Gastroesophageal sphincter (tissue), 4 donors: ENCODE measurements around the gene CMYA5. TPM values are rescaled to one million over a fixed set of nuclear protein-coding genes. Genes with fewer than 3 reads are reported as not detected.
"Not testable (repeated sequence)": the region's sequence is repeated elsewhere in the genome, so short reads cannot be mapped to it uniquely, and the experiment has no call there.

ENCODE experiments used
- ATAC-seq: fragments of 150-250 bp; one replicate; pipeline ENCODE4 v1.9.1; 2016; ENCODE audit warnings: mild to moderate bottlenecking, moderate library complexity
- H3K27ac ChIP-seq, 4 donors: fragments of 200-600 bp; sonication (generic) in 3 of 4; 1 replicate in 3 of 4; 2 replicates in 1 of 4; pipeline ENCODE4 v1.5.1; 2016 to 2019
- H3K27me3 ChIP-seq: fragments of 200-600 bp; sonication (generic); one replicate; pipeline ENCODE4 v1.5.1; 2019
- H3K36me3 ChIP-seq, 2 donors: fragments of 200-600 bp; sonication (generic); one replicate each; pipeline ENCODE4 v1.5.1; 2019; ENCODE audit warnings: control low read depth in 1 of 2
- H3K4me1 ChIP-seq, 3 donors: fragments of 200-600 bp; sonication (generic); 1 replicate in 2 of 3; 2 replicates in 1 of 3; pipeline ENCODE4 v1.5.1; 2016 to 2019; ENCODE audit warnings: control low read depth in 2 of 3
- H3K4me3 ChIP-seq, 2 donors: fragments of 200-600 bp; sonication (generic); one replicate each; pipeline ENCODE4 v1.5.1; 2019; ENCODE audit warnings: mild to moderate bottlenecking in 1 of 2, moderate library complexity in 1 of 2
- H3K9me3 ChIP-seq, 3 donors: fragments of 200-600 bp; sonication (generic); one replicate each; pipeline ENCODE4 v1.5.1; 2017 to 2019; ENCODE audit warnings: control low read depth in 2 of 3
- EP300 ChIP-seq: sonication (generic); formaldehyde crosslinking; IDR thresholded peaks from one replicate; pipeline ENCODE4 v1.6.1; 2017; ENCODE audit warnings: antibody characterized with exemption, mild to moderate bottlenecking
- POLR2A ChIP-seq, 2 donors: fragments of 450-650 bp; IDR thresholded peaks; one replicate each; pipeline ENCODE4 v1.6.1; 2017; ENCODE audit warnings: antibody characterized with exemption in 2 of 2, mild to moderate bottlenecking in 2 of 2, moderate library complexity in 1 of 2
- POLR2AphosphoS5 ChIP-seq: sonication (generic); formaldehyde crosslinking; IDR thresholded peaks from one replicate; pipeline ENCODE4 v1.6.1; 2017; ENCODE audit warnings: antibody characterized with exemption
- WGBS, 2 donors: methylation state at CpG; one replicate each; pipeline ENCODE4 v1.1.5; 2018; ENCODE audit warnings: low coverage in 1 of 2; 5-methylcytosine and 5-hydroxymethylcytosine counted together
- total RNA-seq, 4 donors: library from RNA; depleted of rRNA; stranded (reverse); fragments of >200 nt; gene quantifications; one replicate each; pipeline ENCODE4 v1.1.0, GENCODE V29; 2016
- TF ChIP-seq, protein P1 (sequence below), 4 experiments: fragments of 200-600 bp in 2 of 4; fragments of 450-650 bp in 2 of 4; sonication (generic) in 1 of 4; IDR thresholded peaks; one replicate each; pipeline ENCODE4 v1.5.1; 2017 to 2019; ENCODE audit warnings: antibody characterized with exemption in 4 of 4, mild to moderate bottlenecking in 2 of 4, moderate library complexity in 2 of 4

The CMYA5 gene
- total RNA-seq, 4 donors from 2014 or later: 3.2 to 11.3 (median 7.9) TPM

DNA sequence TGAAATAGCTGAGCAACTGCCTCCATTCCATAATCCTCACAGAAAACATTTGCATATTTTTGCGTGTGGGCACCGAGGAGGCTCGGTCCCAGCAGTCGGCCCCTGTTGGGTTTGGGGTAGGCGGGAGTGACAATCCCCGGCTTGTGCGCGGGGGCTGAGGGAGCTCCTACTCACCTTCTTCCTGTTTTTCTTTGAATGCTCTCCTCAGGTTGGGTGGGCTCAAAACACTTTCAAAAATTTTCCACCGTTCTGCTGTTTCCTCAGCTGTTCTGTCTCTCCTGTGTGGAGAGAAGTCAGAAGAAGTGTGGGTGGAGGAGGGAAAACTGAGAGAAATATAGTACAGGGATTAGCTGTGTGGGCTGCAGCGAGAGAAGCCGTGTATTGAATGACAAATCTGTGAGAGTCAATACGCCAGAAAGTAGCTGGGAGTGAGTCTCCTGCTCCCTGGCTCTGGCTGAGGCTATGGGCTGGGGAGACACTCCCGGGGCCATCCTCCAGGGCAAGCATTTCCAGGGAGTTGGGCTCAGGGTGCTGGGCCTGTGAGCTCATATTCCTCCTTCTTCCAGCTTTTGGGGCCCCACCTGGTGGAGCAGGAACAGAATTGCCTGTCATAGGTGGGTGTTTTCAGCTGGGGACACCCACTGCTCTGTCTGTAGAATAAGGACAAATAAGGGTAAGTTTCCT, 84.7 kb downstream of the CMYA5 start:
- H3K27me3 ChIP-seq: no peaks in the 10 kb centered on the region
- WGBS, 2 donors: 51 to 79% methylated on average over 3 to 7 of the region's 13 CpGs
- TF ChIP-seq, protein P1, sequence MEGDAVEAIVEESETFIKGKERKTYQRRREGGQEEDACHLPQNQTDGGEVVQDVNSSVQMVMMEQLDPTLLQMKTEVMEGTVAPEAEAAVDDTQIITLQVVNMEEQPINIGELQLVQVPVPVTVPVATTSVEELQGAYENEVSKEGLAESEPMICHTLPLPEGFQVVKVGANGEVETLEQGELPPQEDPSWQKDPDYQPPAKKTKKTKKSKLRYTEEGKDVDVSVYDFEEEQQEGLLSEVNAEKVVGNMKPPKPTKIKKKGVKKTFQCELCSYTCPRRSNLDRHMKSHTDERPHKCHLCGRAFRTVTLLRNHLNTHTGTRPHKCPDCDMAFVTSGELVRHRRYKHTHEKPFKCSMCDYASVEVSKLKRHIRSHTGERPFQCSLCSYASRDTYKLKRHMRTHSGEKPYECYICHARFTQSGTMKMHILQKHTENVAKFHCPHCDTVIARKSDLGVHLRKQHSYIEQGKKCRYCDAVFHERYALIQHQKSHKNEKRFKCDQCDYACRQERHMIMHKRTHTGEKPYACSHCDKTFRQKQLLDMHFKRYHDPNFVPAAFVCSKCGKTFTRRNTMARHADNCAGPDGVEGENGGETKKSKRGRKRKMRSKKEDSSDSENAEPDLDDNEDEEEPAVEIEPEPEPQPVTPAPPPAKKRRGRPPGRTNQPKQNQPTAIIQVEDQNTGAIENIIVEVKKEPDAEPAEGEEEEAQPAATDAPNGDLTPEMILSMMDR (IDR thresholded peaks at IDR 0.05): no peak
- TF ChIP-seq EP300 (no peak), POLR2AphosphoS5 (no peak), POLR2A (IDR thresholded peaks at IDR 0.05) (no peak)
- ATAC-seq: no peak
- peaks cover 0 to 10% of the 10 kb centered on the region in 2 donors for H3K36me3 ChIP-seq
- no peaks in the 10 kb centered on the region for H3K4me1 ChIP-seq
- H3K27ac ChIP-seq: no peak overlapping the region
- H3K9me3 ChIP-seq: peaks cover 0 to 10% (median 0%) of the 10 kb centered on the region in 3 donors
- no peak overlapping the region for H3K4me3 ChIP-seq

DNA sequence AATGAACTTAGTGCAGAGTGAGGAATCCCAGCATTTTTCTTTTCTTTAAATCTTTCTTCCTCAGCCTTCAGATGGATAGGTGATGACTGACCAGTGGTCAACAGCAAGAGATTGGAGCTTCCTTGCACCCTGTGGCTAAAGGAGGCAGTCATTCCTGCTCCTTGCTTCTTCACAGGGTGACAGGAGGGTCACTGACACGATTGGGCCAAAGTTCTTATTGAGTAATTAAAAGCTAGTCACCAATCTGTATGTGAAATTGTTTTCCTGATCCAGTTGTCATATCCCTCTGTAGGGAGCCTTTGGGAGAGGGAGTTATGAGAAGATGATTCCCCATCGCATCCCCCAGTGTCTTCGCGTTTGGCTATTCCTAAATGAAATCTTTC, 85.2 kb downstream of the CMYA5 start:
- peaks cover 0 to 5% (median 0%) of the 10 kb centered on the region in 3 donors for H3K9me3 ChIP-seq
- H3K4me3 ChIP-seq: no peak overlapping the region
- no peaks in the 10 kb centered on the region for H3K4me1 ChIP-seq
- TF ChIP-seq POLR2AphosphoS5 (no peak), EP300 (no peak), POLR2A (IDR thresholded peaks at IDR 0.05) (no peak)
- TF ChIP-seq, protein P1 (IDR thresholded peaks at IDR 0.05): no peak
- H3K27ac ChIP-seq: no peak overlapping the region
- no peak for ATAC-seq
- no peaks in the 10 kb centered on the region for H3K27me3 ChIP-seq
- 73 to 83% methylated on average over 4 of the region's 4 CpGs for WGBS, 2 donors
- H3K36me3 ChIP-seq: peaks cover 0 to 5% of the 10 kb centered on the region in 2 donors

DNA sequence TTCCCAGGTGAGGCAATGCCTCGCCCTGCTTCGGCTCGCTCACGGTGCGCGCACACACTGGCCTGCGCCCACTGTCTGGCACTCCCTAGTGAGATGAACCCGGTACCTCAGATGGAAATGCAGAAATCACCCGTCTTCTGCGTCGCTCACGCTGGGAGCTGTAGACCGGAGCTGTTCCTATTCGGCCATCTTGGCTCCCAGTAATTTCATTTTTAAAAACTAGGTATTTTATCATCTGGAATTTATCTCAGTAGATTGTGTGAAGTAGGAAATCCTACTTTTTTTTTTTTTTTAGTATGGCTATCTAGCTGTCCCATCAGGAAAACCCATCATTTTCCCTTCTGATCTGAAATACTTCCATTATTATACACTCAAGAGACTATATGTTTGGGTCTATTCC, 95.1 kb downstream of the CMYA5 start:
- H3K27ac ChIP-seq, H3K4me3 ChIP-seq, H3K9me3 ChIP-seq, ATAC-seq, H3K27me3 ChIP-seq, H3K4me1 ChIP-seq: not testable (repeated sequence)
- H3K36me3 ChIP-seq: peaks cover 0 to 28% of the 10 kb centered on the region in 2 donors
- WGBS, 2 donors: 80 to 83% methylated on average over 4 to 7 of the region's 14 CpGs

DNA sequence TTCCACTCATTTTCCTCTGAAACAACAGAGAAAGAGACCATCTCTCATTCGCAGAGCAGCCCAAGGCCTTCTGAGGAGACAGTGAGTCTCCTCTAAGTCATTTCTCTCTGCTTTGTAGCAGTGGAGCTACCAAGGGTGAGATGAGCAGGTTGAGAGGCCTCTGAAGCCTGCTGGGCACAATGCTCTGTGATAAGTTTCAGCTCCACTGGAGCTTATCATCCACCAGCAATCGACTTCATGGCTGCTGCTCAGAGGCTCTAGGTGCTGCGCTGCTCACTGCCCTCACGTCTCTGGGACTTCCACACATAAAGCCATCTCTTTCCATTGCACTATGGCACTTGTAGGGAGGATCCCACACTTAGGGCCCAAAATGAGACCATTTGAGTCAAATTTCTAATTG, 96.3 kb downstream of the CMYA5 start:
- peaks cover 0 to 36% of the 10 kb centered on the region in 2 donors for H3K36me3 ChIP-seq
- H3K27ac ChIP-seq: no peak overlapping the region
- no peaks in the 10 kb centered on the region for H3K4me1 ChIP-seq
- TF ChIP-seq POLR2AphosphoS5: no peak
- TF ChIP-seq, protein P1 (IDR thresholded peaks at IDR 0.05): no peak
- no peak for TF ChIP-seq EP300
- no peak for TF ChIP-seq POLR2A (IDR thresholded peaks at IDR 0.05)
- H3K9me3 ChIP-seq: no peaks in the 10 kb centered on the region
- 90 to 94% methylated on average over 2 to 4 of the region's 4 CpGs for WGBS, 2 donors
- H3K27me3 ChIP-seq: no peaks in the 10 kb centered on the region
- no peak for ATAC-seq
- no peak overlapping the region for H3K4me3 ChIP-seq

DNA sequence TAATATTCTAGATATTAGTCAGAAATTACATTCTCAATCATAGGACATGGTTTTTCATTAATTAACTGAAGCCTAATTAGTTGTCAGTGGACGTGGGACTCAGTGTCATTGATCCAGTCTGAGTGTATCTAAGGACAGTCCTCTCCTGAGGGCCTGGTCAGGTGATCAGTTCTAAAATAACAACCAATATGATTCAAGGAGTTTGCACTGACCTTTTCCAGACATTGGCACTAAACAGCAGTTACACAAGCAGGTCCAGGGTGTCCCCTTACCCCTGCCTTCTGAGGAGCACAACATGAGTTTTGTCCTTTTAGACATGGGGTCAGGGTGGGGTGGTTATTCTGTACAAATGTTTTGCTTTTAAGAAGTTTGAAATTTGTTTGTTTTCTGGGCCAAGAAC, 97.8 kb downstream of the CMYA5 start:
- Histone ChIP-seq H3K9me3 (no peaks in the 10 kb centered on the region), H3K4me3 (no peak overlapping the region), H3K27me3 (no peaks in the 10 kb centered on the region), H3K27ac (no peak overlapping the region), H3K4me1 (no peaks in the 10 kb centered on the region), H3K36me3 (peaks cover 0 to 49% of the 10 kb centered on the region in 2 donors)
- ATAC-seq: no peak
- WGBS, 2 donors: 67 to 82% methylated on average over 1 of the region's 1 CpG
- no peak for TF ChIP-seq EP300
- no peak for TF ChIP-seq POLR2A (IDR thresholded peaks at IDR 0.05)
- TF ChIP-seq, protein P1 (IDR thresholded peaks at IDR 0.05): no peak
- TF ChIP-seq POLR2AphosphoS5: no peak
